NCI-H2081 (cell line): ENCODE measurements around the gene KIF6.
"Not testable (repeated sequence)": the region's sequence is repeated elsewhere in the genome, so short reads cannot be mapped to it uniquely, and the experiment has no call there.

Experiments
- DNase-seq, 2 experiments: peaks; one replicate each; lab custom pipeline; 2025; lab: John Stamatoyannopoulos, UW

KIF6 gene, protein sequence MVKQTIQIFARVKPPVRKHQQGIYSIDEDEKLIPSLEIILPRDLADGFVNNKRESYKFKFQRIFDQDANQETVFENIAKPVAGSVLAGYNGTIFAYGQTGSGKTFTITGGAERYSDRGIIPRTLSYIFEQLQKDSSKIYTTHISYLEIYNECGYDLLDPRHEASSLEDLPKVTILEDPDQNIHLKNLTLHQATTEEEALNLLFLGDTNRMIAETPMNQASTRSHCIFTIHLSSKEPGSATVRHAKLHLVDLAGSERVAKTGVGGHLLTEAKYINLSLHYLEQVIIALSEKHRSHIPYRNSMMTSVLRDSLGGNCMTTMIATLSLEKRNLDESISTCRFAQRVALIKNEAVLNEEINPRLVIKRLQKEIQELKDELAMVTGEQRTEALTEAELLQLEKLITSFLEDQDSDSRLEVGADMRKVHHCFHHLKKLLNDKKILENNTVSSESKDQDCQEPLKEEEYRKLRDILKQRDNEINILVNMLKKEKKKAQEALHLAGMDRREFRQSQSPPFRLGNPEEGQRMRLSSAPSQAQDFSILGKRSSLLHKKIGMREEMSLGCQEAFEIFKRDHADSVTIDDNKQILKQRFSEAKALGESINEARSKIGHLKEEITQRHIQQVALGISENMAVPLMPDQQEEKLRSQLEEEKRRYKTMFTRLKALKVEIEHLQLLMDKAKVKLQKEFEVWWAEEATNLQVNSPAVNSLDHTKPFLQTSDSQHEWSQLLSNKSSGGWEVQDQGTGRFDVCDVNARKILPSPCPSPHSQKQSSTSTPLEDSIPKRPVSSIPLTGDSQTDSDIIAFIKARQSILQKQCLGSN

GRCh38 chr6:39724787-39725631 lies at the start of gene KIF6:
Gene KIF6 (minus strand): TSS chr6:39725408. CDS start chr6:39725310, 98 bp downstream.
- peak; percentile 92 to 94 for DNase-seq

- no peak for DNase-seq
Observed at GRCh38 chr6:39773782-39774181, 48.6 kb upstream of the KIF6 start.

- no peak for DNase-seq
Observed at GRCh38 chr6:39772559-39773273, 47.5 kb upstream of the KIF6 start.

- DNase-seq: no peak
Observed at GRCh38 chr6:39770446-39770845, 45.2 kb upstream of the KIF6 start.

DNA sequence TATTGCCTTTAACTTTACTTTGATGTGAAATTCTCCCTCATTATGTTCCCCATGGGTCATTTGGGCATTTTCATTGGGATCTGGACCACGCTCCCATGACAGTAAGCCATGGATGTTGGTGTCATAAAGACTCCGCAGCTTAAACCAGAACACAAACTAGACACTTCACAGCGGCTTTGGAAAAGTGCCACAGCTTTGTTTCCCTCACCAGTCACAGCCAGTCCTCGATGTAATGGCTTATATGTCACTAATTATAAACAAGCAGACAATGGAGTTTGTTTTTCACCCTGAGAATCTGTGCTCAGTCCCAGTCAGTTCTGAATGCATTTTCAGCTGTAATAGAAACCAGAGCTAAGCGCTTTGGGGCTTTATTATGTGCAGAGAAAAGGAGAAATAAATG lies 43.8 kb upstream of the KIF6 start:
- DNase-seq: no peak

DNA sequence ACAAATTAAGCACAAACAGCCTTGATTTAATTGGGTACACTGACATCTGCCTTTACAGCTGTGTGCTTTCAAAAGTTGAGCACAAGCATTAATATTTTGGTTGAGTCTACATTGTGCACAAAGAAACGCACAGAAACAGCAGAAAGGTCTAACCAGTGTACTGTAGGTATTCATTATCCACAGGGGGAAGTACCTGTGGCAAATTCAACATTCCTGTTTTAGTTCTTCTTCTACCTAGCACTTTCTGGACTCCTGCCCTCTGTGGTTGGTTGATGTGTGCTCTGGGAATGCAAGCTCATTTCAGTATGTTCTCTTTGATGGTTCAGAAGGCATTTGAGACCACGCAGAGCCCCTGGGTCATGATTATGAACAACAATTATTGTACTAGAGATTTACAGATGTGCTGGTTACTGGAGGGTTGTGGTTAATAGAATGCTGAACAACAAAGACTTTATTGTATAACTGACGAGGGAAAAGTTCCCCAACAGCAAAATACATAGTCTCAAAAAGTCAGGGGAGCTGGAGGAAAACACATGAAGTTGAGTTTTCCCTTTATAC lies 40.4 kb upstream of the KIF6 start:
- no peak for DNase-seq

DNA sequence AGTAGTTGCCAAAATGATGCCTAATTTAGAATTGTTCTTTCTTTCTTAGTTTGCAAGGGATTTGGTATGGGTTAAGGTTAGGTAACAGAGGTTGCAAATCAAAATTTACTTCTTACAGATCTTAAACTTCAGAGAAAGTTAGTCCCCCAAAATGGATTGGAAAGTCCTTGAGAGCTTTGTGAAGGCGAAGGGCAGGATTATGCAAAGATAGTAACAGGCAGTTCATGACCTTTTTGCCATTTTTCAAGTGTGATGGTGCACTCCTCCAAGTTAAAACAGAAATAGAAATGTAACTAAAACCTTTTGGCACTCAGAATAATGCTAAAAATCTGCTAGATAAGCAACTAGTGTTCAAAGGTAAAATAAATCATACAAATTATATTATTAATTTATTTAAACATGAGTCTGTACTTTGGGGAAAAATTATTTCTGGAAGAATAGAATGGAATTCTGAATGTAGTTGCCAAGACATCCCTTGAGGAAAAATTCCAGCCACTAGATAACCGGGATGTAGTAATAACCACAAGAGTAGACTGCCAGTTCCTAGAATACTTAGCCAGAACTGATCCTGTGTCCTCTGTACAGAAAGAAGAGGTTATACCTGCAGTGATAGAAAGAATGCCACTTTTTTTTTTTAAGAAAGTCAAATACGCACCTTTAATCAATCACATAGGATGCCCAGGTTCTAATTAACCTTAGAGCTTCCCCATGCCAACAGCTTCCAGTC lies 35.2 kb upstream of the KIF6 start:
- DNase-seq: no peak

DNA sequence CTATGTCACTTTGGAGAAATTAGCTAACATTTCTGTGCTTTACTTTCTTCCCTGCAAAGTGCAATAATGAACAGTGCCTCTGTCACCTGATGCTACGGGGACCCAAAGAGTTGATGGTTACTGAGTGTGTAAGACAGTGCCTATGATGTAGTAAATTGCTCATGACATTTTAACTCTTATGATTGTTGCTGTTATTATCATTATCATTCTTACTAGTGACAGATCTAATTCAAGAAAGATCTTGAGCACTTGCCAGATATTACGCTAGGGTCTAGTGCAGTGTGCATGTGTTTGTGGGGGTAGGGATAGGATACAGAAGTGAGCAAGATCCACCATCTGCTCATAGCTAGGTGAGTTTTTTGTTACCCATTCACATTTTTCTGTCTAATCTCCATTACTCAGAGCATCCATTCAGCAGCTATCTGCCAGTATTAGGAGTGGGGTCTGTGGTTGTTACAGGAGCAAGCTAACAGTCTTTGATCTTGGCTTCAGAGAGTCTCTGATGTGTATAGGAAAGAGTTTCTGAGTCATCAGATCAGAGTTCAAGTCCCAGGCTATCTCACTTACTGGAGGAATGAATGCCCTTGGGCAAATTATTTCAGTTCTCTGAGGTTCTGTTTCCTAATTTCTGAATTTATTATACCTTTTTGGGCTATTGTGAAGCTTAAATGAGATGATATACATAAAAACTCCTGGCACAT lies 33.8 kb upstream of the KIF6 start:
- DNase-seq: no peak

- DNase-seq: no peak
Observed at GRCh38 chr6:39756582-39756981, 31.4 kb upstream of the KIF6 start.

GRCh38 chr6:39755231-39755630 lies 30.0 kb upstream of the KIF6 start:
- no peak for DNase-seq

DNA sequence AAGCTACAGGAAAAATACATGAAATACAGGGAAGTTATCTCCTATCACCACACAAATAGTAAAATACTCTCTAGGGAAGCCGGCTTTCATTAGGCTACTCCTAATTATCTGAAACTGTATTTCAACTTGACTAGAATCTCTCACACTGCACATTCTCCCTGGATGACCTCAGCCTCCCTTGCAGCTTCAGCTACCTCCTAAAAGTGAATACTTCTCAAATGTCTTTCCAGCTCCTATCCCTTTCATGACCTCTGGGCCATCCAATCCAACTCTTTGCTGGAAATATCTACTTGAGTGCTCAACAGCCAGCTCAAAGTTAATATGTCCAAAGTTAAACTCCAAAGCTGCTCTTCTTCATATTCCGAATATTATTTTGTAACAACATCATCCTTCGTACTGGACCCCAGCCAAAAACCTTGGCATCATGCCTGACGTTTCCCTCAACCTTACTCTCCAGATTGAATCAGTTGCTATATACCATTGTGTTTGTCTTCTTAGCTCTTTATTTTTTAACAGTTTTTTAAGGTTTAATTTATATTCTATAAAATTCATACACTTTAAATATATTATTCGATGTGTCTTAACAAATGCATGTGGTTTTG lies 29.4 kb upstream of the KIF6 start:
- no peak for DNase-seq

DNA sequence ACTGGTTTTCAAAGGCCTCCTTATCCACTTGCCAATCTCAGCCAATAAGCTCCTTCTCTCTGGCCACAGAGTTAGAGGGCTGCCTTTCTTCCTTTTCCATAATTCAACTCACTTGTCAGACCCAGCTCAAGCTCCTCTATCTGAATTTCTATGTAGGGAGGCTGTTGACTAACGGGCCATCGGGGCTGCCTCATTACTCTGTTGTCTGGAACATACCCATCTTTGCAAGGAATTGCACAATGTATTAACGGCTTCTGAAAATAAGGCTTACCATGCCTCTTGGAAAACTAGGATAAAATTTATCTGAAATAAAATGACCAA lies 28.5 kb upstream of the KIF6 start:
- no peak for DNase-seq

GRCh38 chr6:39752835-39753724 lies 27.9 kb upstream of the KIF6 start:
- DNase-seq: no peak

GRCh38 chr6:39746795-39747194 lies 21.6 kb upstream of the KIF6 start:
- DNase-seq: no peak

DNA sequence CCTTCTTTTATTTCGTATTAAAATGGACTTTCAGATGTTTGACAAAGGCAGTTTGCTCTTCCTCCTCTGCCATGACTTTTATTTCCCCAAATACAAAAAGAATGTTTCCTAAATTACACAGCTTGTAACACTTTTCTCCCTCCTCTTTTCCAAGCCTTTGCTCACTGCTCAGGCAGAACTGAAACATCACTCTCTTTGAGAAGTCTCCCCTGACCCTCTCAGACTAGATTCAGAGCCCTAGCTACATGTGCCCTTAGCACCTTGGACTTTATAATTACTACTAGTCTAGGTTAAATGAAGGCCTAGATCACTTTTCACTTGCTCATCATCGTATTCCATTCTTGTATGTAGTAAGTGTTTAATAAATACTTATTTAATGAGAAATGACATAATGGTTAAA lies 8.5 kb upstream of the KIF6 start:
- DNase-seq: no peak

DNA sequence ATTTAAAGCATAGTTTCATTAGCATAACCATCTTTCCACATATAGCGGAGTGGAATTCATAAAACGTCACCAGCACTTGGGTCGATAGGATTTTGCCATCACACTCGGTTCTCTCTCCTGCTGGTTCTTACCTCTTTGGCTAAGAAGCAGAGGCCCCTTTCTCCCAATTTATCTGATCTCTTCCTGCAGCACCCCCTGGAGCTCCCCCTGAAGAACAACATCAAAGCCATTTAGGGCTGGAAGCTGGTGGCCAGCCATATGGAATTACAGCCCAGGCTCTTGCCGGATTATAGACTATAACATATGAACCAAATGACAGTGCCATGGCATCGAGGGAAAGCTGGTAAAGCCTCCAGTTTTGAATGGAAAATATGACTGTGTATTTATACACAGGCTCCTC lies 6.4 kb upstream of the KIF6 start:
- DNase-seq: no peak

DNA sequence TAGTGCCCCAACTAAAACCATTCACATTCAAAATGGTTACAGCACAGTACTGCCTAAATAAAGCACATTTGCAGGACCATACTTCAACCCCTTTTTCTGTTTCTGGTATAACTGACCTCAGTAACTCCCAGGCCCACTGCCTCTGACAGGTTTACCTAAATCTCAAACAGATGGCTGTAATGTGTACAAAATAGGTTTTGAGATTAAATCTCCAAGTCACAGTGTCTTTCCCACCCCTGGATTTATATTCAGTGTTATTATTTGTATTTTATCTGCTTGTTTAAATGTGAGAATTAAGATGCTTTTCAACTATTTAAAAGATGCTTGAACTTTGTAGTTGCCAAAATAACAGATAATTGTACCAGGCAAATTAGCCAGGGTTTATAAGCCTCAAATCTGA lies 4.7 kb upstream of the KIF6 start:
- no peak for DNase-seq

GRCh38 chr6:39725632-39725997 lies 407 bp upstream of the KIF6 start:
- no peak for DNase-seq

- not testable (repeated sequence) for DNase-seq
Observed at GRCh38 chr6:39723350-39723749, 1.9 kb downstream of the KIF6 start.
